Urinary bladder (tissue), 4 donors: ENCODE measurements around the gene NCOA7. TPM values are rescaled to one million over a fixed set of nuclear protein-coding genes. Genes with fewer than 3 reads are reported as not detected.

Experiments used
- DNase-seq: peaks from one replicate; pipeline ENCODE4 v3.0.0-alpha.2; 2015; ENCODE audit errors: extremely low spot score
- H3K27ac ChIP-seq: one replicate; pipeline ENCODE4 v1.5.1; 2013; ENCODE audit warnings: low read depth, mild to moderate bottlenecking, moderate library complexity
- H3K36me3 ChIP-seq: one replicate; pipeline ENCODE4 v1.6.1; 2013; ENCODE audit warnings: mild to moderate bottlenecking, moderate library complexity; ENCODE audit not compliant: insufficient read depth
- H3K4me1 ChIP-seq: one replicate; pipeline ENCODE4 v1.6.1; 2013; ENCODE audit warnings: mild to moderate bottlenecking, moderate library complexity; ENCODE audit not compliant: insufficient read depth
- H3K4me3 ChIP-seq: one replicate; pipeline ENCODE4 v1.5.1; 2013; ENCODE audit warnings: low read depth, low read length
- WGBS: extraction: QIAGEN DNeasy Blood & Tissue Kit; methylation state at CpG from one replicate; pipeline ENCODE4 v1.1.7; 2013; 5-methylcytosine and 5-hydroxymethylcytosine counted together
- polyA plus RNA-seq: library from polyadenylated mRNA; stranded (reverse); fragments of 200-250 nt; gene quantifications from one replicate; pipeline ENCODE4 v1.2.3, GENCODE V29; 2013
- total RNA-seq: library from RNA; depleted of rRNA; stranded (reverse); fragments of >200 nt; gene quantifications from one replicate; pipeline ENCODE4 v1.2.3, GENCODE V29; 2014
- donor health status: healthy with polysubstance abuse.
- donor health status: healthy.

The NCOA7 gene
- total and polyA plus RNA-seq, 2 donors: 29.4 to 38.0 TPM

DNA sequence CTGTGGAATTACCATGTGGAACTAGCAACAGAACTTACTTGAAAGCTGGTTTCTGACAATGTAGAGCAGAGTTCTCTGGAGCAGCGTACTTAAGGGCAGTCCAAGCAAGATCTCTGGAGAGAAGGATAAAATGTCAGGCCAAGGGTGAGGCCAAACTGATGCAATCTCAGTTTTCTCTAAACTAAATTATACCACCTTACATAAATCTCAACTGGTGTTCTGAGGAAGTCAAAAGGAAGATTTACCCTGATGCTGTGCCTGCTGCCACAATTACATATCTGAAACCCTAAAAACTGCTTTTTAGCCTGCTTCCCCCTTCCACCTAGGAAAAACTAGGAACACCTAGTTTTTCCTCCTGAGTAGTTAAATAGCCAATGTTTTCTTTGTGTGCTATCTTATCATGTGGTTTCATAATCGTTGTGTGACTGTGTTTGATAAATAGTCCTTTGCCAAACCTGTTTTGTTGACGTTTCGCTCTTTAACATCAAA lies 28.1 kb downstream of the NCOA7 start:
- 61% methylated on average over 4 of the region's 4 CpGs for WGBS
- Histone ChIP-seq H3K27ac (peak overlapping the region; percentile 84), H3K36me3 (peaks cover 2% of the 10 kb centered on the region), H3K4me3 (no peak overlapping the region), H3K4me1 (peaks cover 2% of the 10 kb centered on the region)
- DNase-seq: no peak

DNA sequence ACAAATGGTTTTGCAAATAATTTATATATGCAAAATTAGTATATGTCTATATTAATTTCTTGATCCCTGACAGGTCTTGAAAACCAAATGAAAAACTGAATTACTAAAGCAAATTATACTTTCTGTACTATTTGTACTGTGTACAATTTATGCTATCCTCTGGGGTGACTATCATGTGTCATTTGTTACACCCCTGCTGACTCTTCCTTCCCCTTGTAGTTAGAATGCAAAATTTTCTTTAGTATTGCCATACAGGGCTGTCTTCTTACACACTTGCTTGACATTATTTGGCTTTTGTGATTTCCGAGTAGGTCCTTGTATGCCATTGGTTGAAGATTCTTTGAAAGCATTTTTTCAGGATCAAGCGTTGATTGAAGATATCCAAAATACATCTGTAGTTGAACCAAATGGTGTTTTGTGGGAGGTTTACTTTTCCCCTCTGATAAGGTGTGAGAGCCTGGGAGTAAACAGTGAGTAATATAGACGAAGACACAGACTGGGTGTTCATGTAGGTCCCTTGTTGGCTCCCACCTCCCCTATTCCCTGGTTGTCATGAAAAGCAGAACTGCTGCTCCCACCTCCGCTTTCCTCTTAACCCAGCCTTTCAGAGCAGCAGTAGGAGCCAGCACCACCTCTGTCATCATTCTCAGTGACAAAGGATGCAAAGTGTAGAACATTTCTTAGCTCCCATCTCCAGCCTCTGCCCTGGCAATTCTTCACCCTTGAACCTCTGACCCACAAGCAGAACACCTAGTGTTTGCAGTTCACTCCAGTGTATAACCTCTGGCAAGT lies 29.0 kb downstream of the NCOA7 start:
- Histone ChIP-seq H3K36me3 (peaks cover 2% of the 10 kb centered on the region), H3K27ac (no peak overlapping the region), H3K4me1 (peaks cover 2% of the 10 kb centered on the region), H3K4me3 (no peak overlapping the region)
- 87% methylated on average over 4 of the region's 4 CpGs for WGBS
- no peak for DNase-seq

DNA sequence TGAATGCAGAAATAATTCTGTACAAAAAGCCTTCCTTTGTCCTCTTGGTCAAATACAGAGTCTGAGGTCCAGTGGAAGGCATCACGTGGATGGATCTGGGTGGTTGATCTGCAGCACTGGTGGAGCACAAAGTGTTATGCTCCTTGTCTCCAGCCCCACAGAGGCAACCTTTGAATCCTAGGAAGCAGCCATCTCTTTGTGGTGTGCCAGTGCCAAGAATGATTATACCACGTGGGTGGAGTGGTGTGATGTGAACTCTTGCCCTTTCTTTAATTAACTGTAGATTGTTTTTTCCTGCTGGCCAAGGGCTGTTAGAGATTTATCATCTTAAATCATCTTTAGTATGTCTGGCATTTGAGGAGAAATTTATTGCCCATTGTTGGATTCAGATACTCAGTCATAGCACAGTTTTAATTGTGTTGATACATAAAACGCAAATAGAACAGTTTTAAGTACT lies 31.1 kb downstream of the NCOA7 start:
- no peak overlapping the region for H3K27ac ChIP-seq
- DNase-seq: no peak
- WGBS: 43% methylated on average over 3 of the region's 3 CpGs

DNA sequence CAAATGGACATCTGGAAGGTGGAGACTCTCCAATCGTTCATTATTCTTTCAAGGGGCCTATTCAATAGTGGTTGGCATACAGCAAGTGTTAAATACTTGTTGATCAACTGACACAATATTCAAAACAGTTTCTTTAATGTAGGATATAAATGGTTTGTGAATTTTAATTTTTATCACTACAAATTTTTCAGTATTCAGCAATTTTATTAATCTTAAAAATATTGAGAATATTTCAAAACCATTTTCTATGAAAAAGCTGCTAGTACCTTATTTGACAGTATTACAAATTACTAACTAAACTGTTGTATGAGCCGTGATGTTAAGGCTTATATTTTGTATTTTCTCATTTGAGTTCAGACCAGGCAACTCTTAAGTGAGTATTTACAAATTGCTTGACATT lies 32.4 kb downstream of the NCOA7 start:
- Histone ChIP-seq H3K4me3 (no peak overlapping the region), H3K36me3 (no peaks in the 10 kb centered on the region), H3K27ac (no peak overlapping the region), H3K4me1 (peaks cover 2% of the 10 kb centered on the region)
- DNase-seq: no peak
- WGBS: 78% methylated on average over 2 of the region's 2 CpGs

More for the DNA sequence above, 31.1 kb downstream of the NCOA7 start:
- H3K4me1 ChIP-seq: peaks cover 2% of the 10 kb centered on the region
- H3K36me3 ChIP-seq: no peaks in the 10 kb centered on the region
- no peak overlapping the region for H3K4me3 ChIP-seq

- DNase-seq: no peak
- Histone ChIP-seq H3K4me3 (no peak overlapping the region), H3K27ac (no peak overlapping the region)
Observed at GRCh38 chr6:125824946-125825771, 34.4 kb downstream of the NCOA7 start.

DNA sequence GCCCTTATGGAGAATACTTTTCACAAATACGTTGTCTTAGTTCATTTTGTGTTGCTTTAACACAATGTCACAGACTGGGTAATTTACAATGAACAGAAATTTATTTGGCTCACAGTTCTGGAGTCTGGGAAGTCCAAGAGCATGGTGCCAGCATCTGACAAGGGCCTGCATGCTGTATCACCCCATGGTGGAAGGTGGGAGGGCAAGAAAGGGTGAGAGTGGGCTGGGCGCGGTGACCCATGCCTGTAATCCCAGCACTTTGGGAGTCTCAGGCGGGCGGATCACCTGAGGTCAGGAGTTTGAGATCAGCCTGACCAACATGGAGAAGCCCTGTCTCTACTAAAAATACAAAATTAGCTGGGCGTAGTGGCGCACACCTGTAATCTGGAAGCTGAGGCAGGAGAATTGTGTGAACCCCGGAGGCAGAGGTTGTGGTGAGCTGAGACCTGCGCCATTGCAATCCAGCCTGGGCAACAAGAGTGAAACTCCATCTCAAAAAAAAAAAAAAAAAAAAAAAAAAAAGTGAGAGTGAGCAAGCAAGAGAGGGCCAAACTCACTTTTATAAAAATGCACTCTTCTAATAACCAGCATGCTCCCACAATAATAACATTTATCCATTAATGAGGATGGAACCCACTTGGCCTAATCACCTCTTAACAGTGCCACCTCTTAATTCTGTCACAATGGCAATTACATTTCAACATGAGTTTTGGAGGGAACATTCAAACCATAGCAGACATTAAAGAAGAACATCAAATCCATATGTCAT lies 36.1 kb downstream of the NCOA7 start:
- Histone ChIP-seq H3K36me3 (no peaks in the 10 kb centered on the region), H3K27ac (peak overlapping the region; percentile 10), H3K4me1 (peaks cover 2% of the 10 kb centered on the region), H3K4me3 (no peak overlapping the region)
- no peak for DNase-seq
- WGBS: 98% methylated on average over 9 of the region's 9 CpGs

More at GRCh38 chr6:125824946-125825771, 34.4 kb downstream of the NCOA7 start:
- Histone ChIP-seq H3K4me1 (peaks cover 2% of the 10 kb centered on the region), H3K36me3 (no peaks in the 10 kb centered on the region)
- 86% methylated on average over 8 of the region's 8 CpGs for WGBS

- no peaks in the 10 kb centered on the region for H3K4me1 ChIP-seq
- H3K27ac ChIP-seq: no peak overlapping the region
- no peaks in the 10 kb centered on the region for H3K36me3 ChIP-seq
- H3K4me3 ChIP-seq: no peak overlapping the region
- 64% methylated on average over 2 of the region's 2 CpGs for WGBS
- no peak for DNase-seq
Observed at GRCh38 chr6:125827788-125828320, 37.1 kb downstream of the NCOA7 start.

DNA sequence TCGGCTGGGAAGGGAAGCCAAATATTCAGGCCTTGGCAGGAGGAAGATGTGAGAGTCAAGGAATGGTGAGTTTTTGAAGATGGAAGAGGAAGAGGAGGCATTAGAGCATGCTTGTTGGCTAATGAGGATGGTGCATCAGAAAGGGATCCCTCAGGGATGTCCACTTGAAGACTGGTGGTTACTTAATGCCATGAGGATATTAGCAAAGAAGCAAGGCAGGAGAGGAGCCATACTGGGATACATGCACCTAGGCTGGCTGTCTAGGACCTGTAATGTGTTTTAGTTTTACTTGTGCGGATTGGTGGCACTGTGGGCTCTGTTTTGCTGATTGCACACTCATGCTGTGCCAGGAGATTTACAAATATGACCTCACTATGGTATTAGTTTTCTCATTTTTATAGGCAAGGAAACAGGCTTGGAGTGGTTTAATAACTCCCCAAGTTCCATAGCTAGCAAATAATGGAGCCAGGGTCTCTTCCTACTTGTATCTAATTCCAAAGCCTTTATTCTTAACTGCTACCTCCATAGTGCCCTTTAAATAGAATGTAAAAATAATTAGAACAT lies 37.8 kb downstream of the NCOA7 start:
- DNase-seq: no peak
- WGBS: 89% methylated on average over 2 of the region's 2 CpGs
- no peak overlapping the region for H3K27ac ChIP-seq
- peaks cover under 1% of the 10 kb centered on the region for H3K4me1 ChIP-seq
- no peak overlapping the region for H3K4me3 ChIP-seq
- no peaks in the 10 kb centered on the region for H3K36me3 ChIP-seq

DNA sequence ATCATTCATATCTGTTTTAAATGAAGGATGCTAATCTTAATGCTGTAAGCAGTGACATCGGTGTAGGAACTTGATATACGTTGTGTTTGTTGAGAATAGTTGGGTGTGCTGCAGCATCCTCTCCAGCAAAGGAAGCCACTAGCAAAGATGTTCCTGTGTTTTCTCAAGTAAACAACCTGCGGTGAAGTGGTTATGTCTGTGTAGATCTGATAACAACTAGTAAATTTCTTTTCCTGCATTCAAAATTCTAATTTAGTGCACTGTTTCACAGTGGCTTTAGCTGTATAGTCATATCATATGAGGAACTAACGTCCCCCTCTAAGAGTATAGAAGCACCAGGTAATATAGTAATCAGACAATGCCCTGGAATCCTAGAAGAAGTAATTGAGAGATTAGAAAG lies 38.7 kb downstream of the NCOA7 start:
- H3K4me3 ChIP-seq: no peak overlapping the region
- WGBS: 67% methylated on average over 4 of the region's 4 CpGs
- no peaks in the 10 kb centered on the region for H3K36me3 ChIP-seq
- DNase-seq: no peak
- H3K4me1 ChIP-seq: peaks cover 2% of the 10 kb centered on the region
- H3K27ac ChIP-seq: no peak overlapping the region

DNA sequence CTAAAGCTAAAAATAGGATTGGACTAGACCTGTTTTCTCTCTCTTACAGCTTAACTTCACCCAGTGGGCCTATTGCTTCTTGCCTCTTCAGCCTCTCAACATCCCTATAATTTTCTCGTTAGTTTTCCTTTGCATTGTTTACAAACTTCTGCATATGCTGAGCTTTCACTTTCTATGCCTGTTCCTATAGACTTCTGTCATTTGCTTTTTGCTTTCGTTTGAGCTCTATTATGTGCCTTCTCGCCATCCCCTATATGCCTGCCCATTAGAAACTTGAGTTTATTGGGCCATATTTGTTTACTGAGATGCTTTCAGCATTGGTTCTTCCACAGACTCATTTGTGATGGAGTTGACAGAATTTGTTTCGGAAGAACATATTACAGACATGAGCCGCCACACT lies 40.9 kb downstream of the NCOA7 start:
- no peak overlapping the region for H3K27ac ChIP-seq
- peaks cover 2% of the 10 kb centered on the region for H3K4me1 ChIP-seq
- no peak for DNase-seq
- 89% methylated on average over 5 of the region's 5 CpGs for WGBS
- no peak overlapping the region for H3K4me3 ChIP-seq
- H3K36me3 ChIP-seq: no peaks in the 10 kb centered on the region

DNA sequence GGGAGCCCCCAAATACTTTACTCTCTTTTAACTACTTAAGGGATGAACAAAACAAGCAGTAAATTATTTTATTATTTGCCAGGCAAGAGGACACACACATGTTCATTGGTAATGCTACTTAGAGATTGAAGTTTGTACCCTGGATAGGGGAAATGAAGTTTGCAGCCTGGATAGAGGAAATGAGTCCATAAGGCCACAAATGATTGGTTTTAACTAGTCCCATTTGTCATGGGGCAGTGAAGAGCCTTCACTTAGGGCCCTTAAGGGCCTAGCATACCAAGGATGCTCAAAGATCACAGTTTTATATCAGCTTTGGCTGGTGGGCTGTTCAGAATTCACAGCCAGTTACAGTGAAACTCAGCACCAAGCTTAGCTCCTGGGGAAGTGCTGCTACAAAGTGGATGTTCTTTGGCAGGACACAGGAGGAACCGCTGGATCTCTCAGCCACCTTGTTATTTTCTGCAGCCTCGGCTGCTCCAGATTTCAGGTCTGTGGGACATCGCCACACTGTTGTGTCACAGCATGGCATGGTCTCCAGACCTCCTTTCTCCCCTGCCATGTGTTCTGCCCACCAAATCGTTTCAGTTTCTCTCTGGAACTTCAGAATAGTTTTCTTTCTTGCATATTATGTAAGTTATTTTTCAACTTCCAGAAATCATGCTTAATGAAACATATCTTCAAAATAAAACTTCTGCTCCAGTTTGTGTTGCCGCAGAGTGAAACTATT lies 41.8 kb downstream of the NCOA7 start:
- DNase-seq: no peak
- 81% methylated on average over 5 of the region's 5 CpGs for WGBS
- Histone ChIP-seq H3K4me3 (no peak overlapping the region), H3K27ac (no peak overlapping the region), H3K4me1 (peaks cover 2% of the 10 kb centered on the region), H3K36me3 (no peaks in the 10 kb centered on the region)

- WGBS: 80% methylated on average over 2 of the region's 2 CpGs
- DNase-seq: no peak
- H3K27ac ChIP-seq: no peak overlapping the region
Observed at GRCh38 chr6:125834348-125834747, 43.6 kb downstream of the NCOA7 start.

More at GRCh38 chr6:125834348-125834747, 43.6 kb downstream of the NCOA7 start:
- no peaks in the 10 kb centered on the region for H3K36me3 ChIP-seq
- no peak overlapping the region for H3K4me3 ChIP-seq
- peaks cover 2% of the 10 kb centered on the region for H3K4me1 ChIP-seq
